Thyroid gland (tissue), 4 donors: ENCODE results near the gene FRA10AC1. TPM values are rescaled to one million over a fixed set of nuclear protein-coding genes. Genes with fewer than 3 reads are reported as not detected.

ENCODE experiments used
- DNase-seq, 2 donors: peaks; one replicate each; pipeline ENCODE4 v3.0.0-alpha.2; 2019
- H3K27ac ChIP-seq, 3 donors: fragments of 200-600 bp; sonication (generic); 1 replicate in 2 of 3; 2 replicates in 1 of 3; pipeline ENCODE4 v1.5.1; 2016 to 2019; ENCODE audit warnings: mild to moderate bottlenecking in 1 of 3, moderate library complexity in 1 of 3
- H3K27me3 ChIP-seq: fragments of 200-600 bp; sonication (generic); one replicate; pipeline ENCODE4 v1.5.1; 2019
- H3K36me3 ChIP-seq, 2 donors: fragments of 200-600 bp; sonication (generic); one replicate each; pipeline ENCODE4 v1.5.1; 2016 to 2019
- H3K4me1 ChIP-seq, 2 donors: fragments of 200-600 bp; sonication (generic); one replicate each; pipeline ENCODE4 v1.5.1; 2017 to 2019
- H3K4me3 ChIP-seq, 3 donors: fragments of 200-600 bp; sonication (generic); replicated peaks in 1 of 3; 1 replicate in 2 of 3; 2 replicates in 1 of 3; pipeline ENCODE4 v1.5.1; 2016; ENCODE audit warnings: mild to moderate bottlenecking in 1 of 3
- H3K9me3 ChIP-seq: fragments of 200-600 bp; sonication (generic); one replicate; pipeline ENCODE4 v1.5.1; 2017
- POLR2A ChIP-seq, 2 donors: fragments of 450-650 bp; IDR thresholded peaks; one replicate each; pipeline ENCODE4 v1.6.1; 2017; ENCODE audit warnings: antibody characterized with exemption in 2 of 2, mild to moderate bottlenecking in 2 of 2, moderate library complexity in 1 of 2
- WGBS, 2 donors: methylation state at CpG; one replicate each; pipeline ENCODE4 v1.1.5; 2017; 5-methylcytosine and 5-hydroxymethylcytosine counted together
- intact Hi-C: fragments of 100-400 bp; cut with DNase I; formaldehyde crosslinking; loops from one replicate; pipeline ENCODE4 v1.15.1; 2023
- total RNA-seq, 4 donors: library from RNA; depleted of rRNA; stranded (reverse); fragments of >200 nt; gene quantifications; one replicate each; pipeline ENCODE4 v1.2.3, GENCODE V29; 2016
- TF ChIP-seq, protein P1 (sequence below), 6 experiments: fragments of 200-600 bp in 3 of 6; fragments of 450-650 bp in 3 of 6; sonication (generic) in 3 of 6; IDR thresholded peaks; one replicate each; pipeline ENCODE4 v1.5.1; 2016 to 2019; ENCODE audit warnings: antibody characterized with exemption in 6 of 6, mild to moderate bottlenecking in 2 of 6, inconsistent platforms in 1 of 6, moderate library complexity in 1 of 6

FRA10AC1 gene
- total RNA-seq, 4 donors from 2014 or later = 18.6 to 293 (median 27.8) TPM

DNA sequence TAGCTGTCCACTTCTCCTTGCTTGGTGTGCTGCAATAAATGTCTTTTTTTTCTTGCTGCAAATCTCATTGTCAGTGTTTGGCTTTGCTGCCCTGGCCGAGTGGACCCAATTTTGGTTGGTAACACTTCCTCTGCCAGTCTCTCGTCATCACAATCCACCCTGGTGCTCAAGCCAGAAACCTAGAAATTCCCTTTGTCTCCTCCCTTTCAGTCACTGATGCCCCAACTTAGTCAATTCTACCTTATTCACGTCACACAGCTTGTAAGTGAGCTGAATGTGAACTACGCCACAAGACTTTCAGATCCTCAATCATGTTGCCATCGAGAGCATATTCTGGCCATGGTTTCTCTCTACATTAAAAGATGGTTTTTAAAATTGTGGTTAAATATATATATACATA, 13.0 kb upstream of the FRA10AC1 start:
- H3K9me3 ChIP-seq = no peaks in the 10 kb centered on the region
- H3K4me1 ChIP-seq = no peaks in the 10 kb centered on the region
- no peak overlapping the region for H3K4me3 ChIP-seq
- H3K27ac ChIP-seq = no peak overlapping the region
- intact Hi-C loops = no loop called here
- 86% methylated on average over 5 of the region's 5 CpGs for WGBS, 2 donors
- TF ChIP-seq POLR2A (IDR thresholded peaks at IDR 0.05) = no peak
- TF ChIP-seq, protein P1, sequence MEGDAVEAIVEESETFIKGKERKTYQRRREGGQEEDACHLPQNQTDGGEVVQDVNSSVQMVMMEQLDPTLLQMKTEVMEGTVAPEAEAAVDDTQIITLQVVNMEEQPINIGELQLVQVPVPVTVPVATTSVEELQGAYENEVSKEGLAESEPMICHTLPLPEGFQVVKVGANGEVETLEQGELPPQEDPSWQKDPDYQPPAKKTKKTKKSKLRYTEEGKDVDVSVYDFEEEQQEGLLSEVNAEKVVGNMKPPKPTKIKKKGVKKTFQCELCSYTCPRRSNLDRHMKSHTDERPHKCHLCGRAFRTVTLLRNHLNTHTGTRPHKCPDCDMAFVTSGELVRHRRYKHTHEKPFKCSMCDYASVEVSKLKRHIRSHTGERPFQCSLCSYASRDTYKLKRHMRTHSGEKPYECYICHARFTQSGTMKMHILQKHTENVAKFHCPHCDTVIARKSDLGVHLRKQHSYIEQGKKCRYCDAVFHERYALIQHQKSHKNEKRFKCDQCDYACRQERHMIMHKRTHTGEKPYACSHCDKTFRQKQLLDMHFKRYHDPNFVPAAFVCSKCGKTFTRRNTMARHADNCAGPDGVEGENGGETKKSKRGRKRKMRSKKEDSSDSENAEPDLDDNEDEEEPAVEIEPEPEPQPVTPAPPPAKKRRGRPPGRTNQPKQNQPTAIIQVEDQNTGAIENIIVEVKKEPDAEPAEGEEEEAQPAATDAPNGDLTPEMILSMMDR (IDR thresholded peaks at IDR 0.05) = no peak
- no peaks in the 10 kb centered on the region for H3K36me3 ChIP-seq
- DNase-seq = no peak
- H3K27me3 ChIP-seq = no peaks in the 10 kb centered on the region

DNA sequence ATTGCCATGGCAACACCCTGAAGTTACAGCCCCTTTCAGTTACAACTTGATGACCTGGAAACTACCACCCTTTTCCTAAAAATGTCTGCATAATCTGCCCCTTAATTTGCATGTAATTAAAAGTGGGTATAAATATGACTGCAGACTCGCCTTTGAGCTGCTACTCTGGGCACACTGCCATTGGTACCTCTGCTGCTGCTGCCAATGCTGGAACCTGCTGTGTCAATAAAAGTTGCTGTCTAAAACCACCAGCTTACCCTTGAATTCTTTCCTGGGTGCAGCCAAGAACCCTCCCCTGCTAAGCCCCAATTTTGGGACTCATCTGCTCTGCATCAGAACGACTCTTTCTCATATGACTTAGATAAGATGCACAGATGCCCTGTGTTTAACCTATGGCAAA, 10.2 kb upstream of the FRA10AC1 start:
- no peaks in the 10 kb centered on the region for H3K36me3 ChIP-seq
- H3K27ac ChIP-seq = no peak overlapping the region
- DNase-seq = no peak
- WGBS, 2 donors = 75 to 97% methylated on average over 2 of the region's 2 CpGs
- no peaks in the 10 kb centered on the region for H3K4me1 ChIP-seq
- intact Hi-C loops = no loop called here
- TF ChIP-seq, protein P1 (IDR thresholded peaks at IDR 0.05) = no peak
- no peak for TF ChIP-seq POLR2A (IDR thresholded peaks at IDR 0.05)
- H3K4me3 ChIP-seq = no peak overlapping the region
- H3K27me3 ChIP-seq = no peaks in the 10 kb centered on the region
- no peaks in the 10 kb centered on the region for H3K9me3 ChIP-seq

DNA sequence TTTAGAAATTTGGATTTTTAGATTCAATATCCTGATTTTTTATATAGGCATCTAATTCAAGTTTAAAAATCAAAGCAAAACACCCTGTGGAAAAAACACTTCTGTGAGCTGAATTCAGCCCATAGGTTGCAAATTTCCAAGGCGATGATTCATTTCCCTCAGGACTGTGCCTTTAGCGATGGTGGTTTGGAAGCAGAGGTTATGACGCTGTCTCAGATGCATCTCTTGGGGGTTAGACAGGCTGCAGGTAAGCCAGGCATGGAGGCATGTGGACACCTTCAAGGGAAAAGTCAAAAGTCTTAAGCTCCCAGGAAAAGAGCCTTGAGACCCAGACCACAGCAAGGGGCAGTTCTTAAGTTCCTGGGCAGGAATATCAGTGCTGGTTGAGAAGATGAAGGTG, 9.5 kb upstream of the FRA10AC1 start:
- Histone ChIP-seq H3K4me1 (no peaks in the 10 kb centered on the region), H3K9me3 (no peaks in the 10 kb centered on the region), H3K27ac (no peak overlapping the region), H3K4me3 (no peak overlapping the region), H3K36me3 (no peaks in the 10 kb centered on the region), H3K27me3 (no peaks in the 10 kb centered on the region)
- no peak for TF ChIP-seq POLR2A (IDR thresholded peaks at IDR 0.05)
- TF ChIP-seq, protein P1 (IDR thresholded peaks at IDR 0.05) = no peak
- WGBS, 2 donors = 59 to 70% methylated on average over 3 of the region's 3 CpGs
- DNase-seq = no peak
- intact Hi-C loops = no loop called here

DNA sequence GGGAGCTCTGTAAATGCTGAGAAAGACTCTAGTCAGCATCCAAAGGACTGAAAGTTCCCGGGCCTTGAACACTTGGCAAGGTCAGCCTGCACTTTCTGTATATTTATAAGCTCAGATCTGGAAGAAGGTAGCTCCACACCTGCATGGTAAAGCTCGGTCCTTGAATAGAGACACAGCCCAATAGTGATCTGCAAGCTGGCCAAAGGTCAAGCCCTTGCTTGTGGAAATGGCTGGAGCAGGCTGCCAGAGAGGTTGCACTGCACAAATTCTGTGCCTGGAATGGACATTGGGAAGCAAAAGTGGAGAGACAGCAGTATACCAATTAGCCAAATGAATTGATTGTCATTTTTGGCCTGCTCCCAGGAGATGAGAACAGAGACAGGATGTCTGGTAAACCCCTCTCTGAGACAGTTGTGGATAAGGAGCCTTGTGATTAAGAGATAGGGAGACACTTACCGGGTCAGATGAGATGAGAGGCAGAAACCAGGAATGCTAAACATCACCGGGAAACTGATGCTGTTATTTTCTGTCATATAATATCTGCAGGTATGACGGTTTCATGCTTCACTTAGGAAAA, 8.0 kb upstream of the FRA10AC1 start:
- Histone ChIP-seq H3K4me3 (no peak overlapping the region), H3K27me3 (no peaks in the 10 kb centered on the region), H3K9me3 (no peaks in the 10 kb centered on the region), H3K36me3 (no peaks in the 10 kb centered on the region), H3K4me1 (no peaks in the 10 kb centered on the region), H3K27ac (no peak overlapping the region)
- TF ChIP-seq, protein P1 (IDR thresholded peaks at IDR 0.05) = no peak
- TF ChIP-seq POLR2A (IDR thresholded peaks at IDR 0.05) = no peak
- 36 to 41% methylated on average over 5 of the region's 5 CpGs for WGBS, 2 donors
- no peak for DNase-seq
- intact Hi-C loops = no loop called here

DNA sequence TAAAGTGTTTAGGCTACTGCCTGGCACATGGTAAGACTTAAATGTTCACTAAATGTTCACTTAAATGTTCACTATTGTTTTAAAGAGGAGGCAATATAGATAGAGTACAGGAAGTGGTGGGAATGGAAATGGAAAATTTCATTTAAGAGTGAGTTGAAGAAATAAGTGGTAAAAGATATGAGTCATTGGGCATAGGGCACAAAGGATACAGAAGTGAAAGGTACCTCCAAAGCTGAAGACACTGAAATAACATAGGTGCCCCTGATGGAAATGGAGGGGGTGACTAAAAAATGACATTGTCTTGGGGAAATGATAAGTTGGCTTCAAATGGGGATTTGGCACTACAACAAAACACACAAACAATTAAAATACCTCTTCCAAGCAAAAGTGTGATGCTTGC, 5.2 kb upstream of the FRA10AC1 start:
- TF ChIP-seq, protein P1 (IDR thresholded peaks at IDR 0.05) = no peak
- no peak for TF ChIP-seq POLR2A (IDR thresholded peaks at IDR 0.05)
- intact Hi-C loops = no loop called here
- Histone ChIP-seq H3K36me3 (no peaks in the 10 kb centered on the region), H3K9me3 (no peaks in the 10 kb centered on the region), H3K27me3 (no peaks in the 10 kb centered on the region), H3K27ac (no peak overlapping the region), H3K4me3 (no peak overlapping the region), H3K4me1 (no peaks in the 10 kb centered on the region)
- DNase-seq = no peak
